ENCODE data around the gene CLINT1. TPM values are rescaled to one million over a fixed set of nuclear protein-coding genes. Genes with fewer than 3 reads are reported as not detected.

CLINT1 gene
- polyA plus RNA-seq, 2 of the 4 experiments (the other 2 are of a cell fraction) = 89.7 to 185 TPM

GRCh38 chr5:157820593-157821252 is 38.2 kb downstream of the CLINT1 start:
- CTCF ChIA-PET = interaction anchor here (0.7 to 1.6 kb wide), 9 partner anchors 13 to 1312 kb away, joined by 3 to 9 read pairs (median 4); no protein-coding TSS in a partner anchor
- POLR2A ChIA-PET = no interaction called here
- Histone ChIP-seq H3K4me1 (peaks cover 39% of the 10 kb centered on the region), H3K27ac (no peak overlapping the region), H3K4me3 (no peak overlapping the region), H3K4me2 (peak overlapping the region; percentile 35), H3K9me3 (no peaks in the 10 kb centered on the region)
- DNase-seq (ENCODE audit: low read depth in 1 of 2, low spot score in 1 of 2) (peak; percentile 20 to 74), ATAC-seq (peak in 1 of 2 experiments; percentile 67; a peak in 3 of 6 replicates), FAIRE-seq (no peak)
- TF ChIP-seq SMC3 (IDR thresholded peaks at IDR 0.05) = peak; percentile 56; the same call in 2 of the 3 replicates
- TF ChIP-seq, protein P1, sequence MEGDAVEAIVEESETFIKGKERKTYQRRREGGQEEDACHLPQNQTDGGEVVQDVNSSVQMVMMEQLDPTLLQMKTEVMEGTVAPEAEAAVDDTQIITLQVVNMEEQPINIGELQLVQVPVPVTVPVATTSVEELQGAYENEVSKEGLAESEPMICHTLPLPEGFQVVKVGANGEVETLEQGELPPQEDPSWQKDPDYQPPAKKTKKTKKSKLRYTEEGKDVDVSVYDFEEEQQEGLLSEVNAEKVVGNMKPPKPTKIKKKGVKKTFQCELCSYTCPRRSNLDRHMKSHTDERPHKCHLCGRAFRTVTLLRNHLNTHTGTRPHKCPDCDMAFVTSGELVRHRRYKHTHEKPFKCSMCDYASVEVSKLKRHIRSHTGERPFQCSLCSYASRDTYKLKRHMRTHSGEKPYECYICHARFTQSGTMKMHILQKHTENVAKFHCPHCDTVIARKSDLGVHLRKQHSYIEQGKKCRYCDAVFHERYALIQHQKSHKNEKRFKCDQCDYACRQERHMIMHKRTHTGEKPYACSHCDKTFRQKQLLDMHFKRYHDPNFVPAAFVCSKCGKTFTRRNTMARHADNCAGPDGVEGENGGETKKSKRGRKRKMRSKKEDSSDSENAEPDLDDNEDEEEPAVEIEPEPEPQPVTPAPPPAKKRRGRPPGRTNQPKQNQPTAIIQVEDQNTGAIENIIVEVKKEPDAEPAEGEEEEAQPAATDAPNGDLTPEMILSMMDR (IDR thresholded peaks at IDR 0.05) = peak; percentile 80
- 0 out of 2 replicates have a peak, but pooled peaks have one; percentile 39 for TF ChIP-seq HOXB5 (CRISPR knock-in tag; IDR thresholded peaks at IDR 0.05)
- no peak for TF ChIP-seq ZC3H11A (IDR thresholded peaks at IDR 0.05)
- no peak for TF ChIP-seq CEBPB (IDR thresholded peaks at IDR 0.05)
- no peak for TF ChIP-seq PHF8 (IDR thresholded peaks at IDR 0.05; ENCODE audit: borderline replicate concordance, low read depth)
- peak; percentile 39 to 61; a peak in 4 of 5 replicates for TF ChIP-seq RAD21 (conservative IDR thresholded peaks at IDR 0.05 in 1 of 2, IDR thresholded peaks at IDR 0.05 in 1 of 2)
- no peak for TF ChIP-seq EP300 (IDR thresholded peaks at IDR 0.05)
- no peak for TF ChIP-seq RARB (CRISPR knock-in tag; IDR thresholded peaks at IDR 0.05)
- 16% methylated on average over 6 of the region's 6 CpGs for WGBS (ENCODE audit: missing lambda C conversion rate)

DNA sequence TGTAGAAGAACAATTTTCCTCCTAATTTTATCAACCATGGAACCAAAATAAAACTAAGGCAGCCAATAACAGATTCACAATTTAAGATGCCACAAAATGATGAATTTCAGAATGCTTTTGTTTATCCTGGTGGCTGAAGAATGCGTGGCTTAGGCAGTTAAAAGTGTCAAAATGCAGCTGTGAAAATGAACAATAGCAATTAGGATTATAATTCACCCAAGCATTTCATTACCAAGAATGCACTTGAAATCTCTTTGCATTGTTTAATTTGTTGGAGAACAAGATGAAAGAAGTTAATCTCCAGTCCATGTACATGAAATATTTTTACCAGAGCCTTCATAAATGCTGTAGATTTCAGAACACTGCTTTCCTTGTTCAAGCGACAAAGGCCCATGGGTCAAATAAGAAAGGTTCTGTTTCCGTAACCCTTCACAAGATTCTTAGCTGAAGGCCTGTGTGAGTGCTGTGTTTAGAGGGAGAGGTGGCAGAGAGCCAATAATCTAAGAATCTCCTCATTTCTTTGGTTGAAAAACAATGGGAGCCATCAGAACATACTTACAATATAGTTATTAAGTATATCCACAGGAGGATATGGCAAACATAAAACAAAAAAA is 39.3 kb downstream of the CLINT1 start:
- ATAC-seq = no peak

GRCh38 chr5:157818368-157818767 is 40.6 kb downstream of the CLINT1 start:
- no peak overlapping the region for H3K4me2 ChIP-seq
- no peak overlapping the region for H3K4me3 ChIP-seq
- FAIRE-seq = no peak
- POLR2A ChIA-PET = no interaction called here
- H3K4me1 ChIP-seq = peaks cover 33% of the 10 kb centered on the region
- TF ChIP-seq RFX5 (IDR thresholded peaks at IDR 0.05) (no peak), NR3C1 (IDR thresholded peaks at IDR 0.05) (no peak), RAD21 (conservative IDR thresholded peaks at IDR 0.05 in 1 of 2, IDR thresholded peaks at IDR 0.05 in 1 of 2) (no peak), ZFP36 (IDR thresholded peaks at IDR 0.05; ENCODE audit: borderline replicate concordance, partially characterized antibody) (no peak), E2F6 (IDR thresholded peaks at IDR 0.05; ENCODE audit: borderline replicate concordance, low read depth) (no peak), BHLHE40 (IDR thresholded peaks at IDR 0.05; ENCODE audit: low read depth, low read length) (no peak)
- TF ChIP-seq, protein P2, sequence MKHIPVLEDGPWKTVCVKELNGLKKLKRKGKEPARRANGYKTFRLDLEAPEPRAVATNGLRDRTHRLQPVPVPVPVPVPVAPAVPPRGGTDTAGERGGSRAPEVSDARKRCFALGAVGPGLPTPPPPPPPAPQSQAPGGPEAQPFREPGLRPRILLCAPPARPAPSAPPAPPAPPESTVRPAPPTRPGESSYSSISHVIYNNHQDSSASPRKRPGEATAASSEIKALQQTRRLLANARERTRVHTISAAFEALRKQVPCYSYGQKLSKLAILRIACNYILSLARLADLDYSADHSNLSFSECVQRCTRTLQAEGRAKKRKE (CRISPR knock-in tag; IDR thresholded peaks at IDR 0.05; ENCODE audit: low read depth) = no peak
- ATAC-seq = no peak
- no peaks in the 10 kb centered on the region for H3K9me3 ChIP-seq
- 89% methylated on average over 2 of the region's 2 CpGs for WGBS (ENCODE audit: missing lambda C conversion rate)
- CTCF ChIA-PET = interaction anchor here (0.6 to 2.8 kb wide), 5 partner anchors 130 to 1337 kb away, joined by 3 to 27 read pairs (median 4); no protein-coding TSS in a partner anchor
- no peak overlapping the region for H3K27ac ChIP-seq
- DNase-seq (ENCODE audit: low read depth in 1 of 2, low spot score in 1 of 2) = no peak

More for the DNA sequence above, 39.3 kb downstream of the CLINT1 start:
- Histone ChIP-seq H3K27ac (no peak overlapping the region), H3K4me1 (peaks cover 33% of the 10 kb centered on the region), H3K4me2 (no peak overlapping the region), H3K4me3 (no peak overlapping the region), H3K9me3 (no peaks in the 10 kb centered on the region)
- DNase-seq (ENCODE audit: low read depth in 1 of 2, low spot score in 1 of 2) (no peak), FAIRE-seq (no peak)
- 87% methylated on average over 3 of the region's 3 CpGs for WGBS (ENCODE audit: missing lambda C conversion rate)
- TF ChIP-seq, protein P3, sequence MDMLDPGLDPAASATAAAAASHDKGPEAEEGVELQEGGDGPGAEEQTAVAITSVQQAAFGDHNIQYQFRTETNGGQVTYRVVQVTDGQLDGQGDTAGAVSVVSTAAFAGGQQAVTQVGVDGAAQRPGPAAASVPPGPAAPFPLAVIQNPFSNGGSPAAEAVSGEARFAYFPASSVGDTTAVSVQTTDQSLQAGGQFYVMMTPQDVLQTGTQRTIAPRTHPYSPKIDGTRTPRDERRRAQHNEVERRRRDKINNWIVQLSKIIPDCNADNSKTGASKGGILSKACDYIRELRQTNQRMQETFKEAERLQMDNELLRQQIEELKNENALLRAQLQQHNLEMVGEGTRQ (IDR thresholded peaks at IDR 0.05) = no peak
- no peak for TF ChIP-seq JUN (IDR thresholded peaks at IDR 0.05)
- TF ChIP-seq HDAC2 (IDR thresholded peaks at IDR 0.05) = no peak
- TF ChIP-seq NFE2L2 (conservative IDR thresholded peaks at IDR 0.05; ENCODE audit: low read length) = no peak
- TF ChIP-seq CHD2 (IDR thresholded peaks at IDR 0.05; ENCODE audit: low read length, partially characterized antibody) = no peak
- no peak for TF ChIP-seq RFX5 (IDR thresholded peaks at IDR 0.05)
- TF ChIP-seq HOXB13 (CRISPR knock-in tag; IDR thresholded peaks at IDR 0.05; ENCODE audit: low read depth) = no peak
- TF ChIP-seq FOXS1 (CRISPR knock-in tag; IDR thresholded peaks at IDR 0.05) = no peak
- TF ChIP-seq HES2 (IDR thresholded peaks at IDR 0.05) = no peak
- no peak for TF ChIP-seq BHLHE40 (IDR thresholded peaks at IDR 0.05; ENCODE audit: low read depth, low read length)
- no peak for TF ChIP-seq POLR2AphosphoS2 (conservative IDR thresholded peaks at IDR 0.05; ENCODE audit: low read length)
- TF ChIP-seq GATA3 (IDR thresholded peaks at IDR 0.05; ENCODE audit: borderline replicate concordance) = no peak
- no peak for TF ChIP-seq HOXB5 (CRISPR knock-in tag; IDR thresholded peaks at IDR 0.05)
- TF ChIP-seq JUNB (IDR thresholded peaks at IDR 0.05) = no peak
- POLR2A ChIA-PET = no interaction called here
- CTCF ChIA-PET = interaction anchor here (0.5 to 1.6 kb wide), 13 partner anchors 12 to 1313 kb away, joined by 3 to 9 read pairs (median 4); no protein-coding TSS in a partner anchor
